ENCODE data around the gene LIN54.

Gene LIN54

DNA sequence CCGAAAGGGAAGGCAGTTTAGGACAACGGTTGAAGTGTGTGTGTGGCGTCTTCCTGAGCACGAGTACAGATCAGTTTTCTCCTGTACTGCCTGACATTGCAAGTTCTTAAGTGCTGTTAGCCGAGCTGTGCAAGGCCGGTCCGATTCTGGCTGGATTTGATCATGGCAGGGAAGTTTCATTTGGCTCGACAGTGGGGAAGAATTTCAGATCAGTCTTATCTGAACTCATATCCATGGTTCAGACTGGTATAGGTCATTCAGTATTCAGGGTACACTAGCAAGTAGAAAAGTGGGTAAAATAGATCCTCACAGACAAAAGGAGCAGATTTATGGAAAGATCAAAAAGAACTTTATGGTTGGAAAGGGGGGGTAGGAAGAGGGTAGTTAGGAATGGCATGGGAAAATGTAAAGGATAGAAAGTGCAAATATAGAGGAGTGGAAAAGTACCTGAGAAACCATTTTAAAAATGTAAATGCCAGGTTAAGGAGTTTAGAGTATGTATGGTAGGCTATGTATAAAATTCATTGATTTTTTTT lies 109.4 kb downstream of the LIN54 start:
- TF ChIP-seq, protein P1, sequence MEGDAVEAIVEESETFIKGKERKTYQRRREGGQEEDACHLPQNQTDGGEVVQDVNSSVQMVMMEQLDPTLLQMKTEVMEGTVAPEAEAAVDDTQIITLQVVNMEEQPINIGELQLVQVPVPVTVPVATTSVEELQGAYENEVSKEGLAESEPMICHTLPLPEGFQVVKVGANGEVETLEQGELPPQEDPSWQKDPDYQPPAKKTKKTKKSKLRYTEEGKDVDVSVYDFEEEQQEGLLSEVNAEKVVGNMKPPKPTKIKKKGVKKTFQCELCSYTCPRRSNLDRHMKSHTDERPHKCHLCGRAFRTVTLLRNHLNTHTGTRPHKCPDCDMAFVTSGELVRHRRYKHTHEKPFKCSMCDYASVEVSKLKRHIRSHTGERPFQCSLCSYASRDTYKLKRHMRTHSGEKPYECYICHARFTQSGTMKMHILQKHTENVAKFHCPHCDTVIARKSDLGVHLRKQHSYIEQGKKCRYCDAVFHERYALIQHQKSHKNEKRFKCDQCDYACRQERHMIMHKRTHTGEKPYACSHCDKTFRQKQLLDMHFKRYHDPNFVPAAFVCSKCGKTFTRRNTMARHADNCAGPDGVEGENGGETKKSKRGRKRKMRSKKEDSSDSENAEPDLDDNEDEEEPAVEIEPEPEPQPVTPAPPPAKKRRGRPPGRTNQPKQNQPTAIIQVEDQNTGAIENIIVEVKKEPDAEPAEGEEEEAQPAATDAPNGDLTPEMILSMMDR (IDR thresholded peaks at IDR 0.05; ENCODE audit: low read depth, low read length), result no peak
- no peak for DNase-seq (ENCODE audit: low read depth in 2 of 2)
- peak overlapping the region; percentile 70 to 74 for H3K4me3 ChIP-seq (replicated peaks in 1 of 2; ENCODE audit: low read depth in 2 of 2, low read length in 2 of 2)

DNA sequence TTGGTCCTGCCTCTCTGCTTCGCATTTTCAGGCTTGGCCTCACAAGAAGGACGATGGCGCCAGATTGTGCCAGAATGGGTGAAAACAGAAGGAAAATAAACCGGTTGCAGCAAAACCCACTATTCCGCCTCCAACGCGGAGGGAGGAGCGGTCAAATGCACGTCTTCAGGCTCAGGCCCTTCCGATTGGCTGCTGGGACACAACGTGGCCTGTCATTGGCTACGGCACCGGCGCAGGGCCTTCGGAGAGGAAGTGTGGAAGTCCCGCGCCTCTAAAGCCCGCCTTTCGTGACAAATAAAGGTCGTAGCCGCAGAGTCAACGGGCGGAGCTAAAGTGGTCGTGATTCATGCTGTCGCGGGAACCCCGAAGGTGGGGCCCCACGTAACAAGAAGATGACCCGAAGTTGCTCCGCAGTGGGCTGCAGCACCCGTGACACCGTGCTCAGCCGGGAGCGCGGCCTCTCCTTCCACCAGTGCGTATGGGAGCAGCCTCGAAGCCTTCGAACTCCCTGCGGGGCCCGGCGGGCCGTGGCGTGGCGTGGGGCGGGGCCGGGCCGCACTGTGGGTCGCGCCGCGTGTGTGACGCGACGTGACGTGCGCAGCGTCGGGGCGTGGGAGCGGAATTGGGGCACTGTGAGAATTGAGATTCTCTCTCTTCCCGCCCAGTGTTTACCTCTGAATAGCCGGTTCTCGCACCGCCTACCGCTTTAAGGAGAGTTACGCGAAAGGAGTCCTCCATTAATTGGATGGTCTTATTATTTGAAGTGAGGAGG lies 110.0 kb downstream of the LIN54 start, which contains the start of gene THAP9:
THAP9 (plus strand) TSS at position 325 of the 772 bp plus-strand sequence; CDS start at position 393, 68 bp downstream.
- H3K4me3 ChIP-seq (replicated peaks in 1 of 2; ENCODE audit: low read depth in 2 of 2, low read length in 2 of 2), result peak within 1 kb of the TSS; percentile 70 to 74
- peak; percentile 100 for DNase-seq (ENCODE audit: low read depth in 2 of 2)
- TF ChIP-seq, protein P1 (IDR thresholded peaks at IDR 0.05; ENCODE audit: low read depth, low read length), result no peak

DNA sequence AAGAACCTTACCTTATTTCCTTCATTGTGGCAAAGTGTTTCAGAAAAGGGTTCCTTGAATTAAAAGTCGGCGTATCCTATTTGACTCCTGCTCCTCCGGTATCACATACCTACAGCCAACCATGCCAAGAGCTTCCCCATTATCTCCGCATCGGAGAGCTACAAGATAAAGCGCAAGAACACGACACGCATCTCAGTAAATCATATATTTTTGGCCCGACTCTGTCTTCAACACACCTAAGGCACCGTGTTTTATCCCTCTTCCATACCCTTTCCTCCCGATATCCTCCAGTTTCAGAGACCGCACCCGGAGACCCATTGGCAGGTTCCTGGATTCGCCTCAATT lies 110.6 kb downstream of the LIN54 start:
- no peak for DNase-seq (ENCODE audit: low read depth in 2 of 2)
- H3K4me3 ChIP-seq (replicated peaks in 1 of 2; ENCODE audit: low read depth in 2 of 2, low read length in 2 of 2), result peak overlapping the region; percentile 70 to 73
- TF ChIP-seq, protein P1 (IDR thresholded peaks at IDR 0.05; ENCODE audit: low read depth, low read length), result no peak

DNA sequence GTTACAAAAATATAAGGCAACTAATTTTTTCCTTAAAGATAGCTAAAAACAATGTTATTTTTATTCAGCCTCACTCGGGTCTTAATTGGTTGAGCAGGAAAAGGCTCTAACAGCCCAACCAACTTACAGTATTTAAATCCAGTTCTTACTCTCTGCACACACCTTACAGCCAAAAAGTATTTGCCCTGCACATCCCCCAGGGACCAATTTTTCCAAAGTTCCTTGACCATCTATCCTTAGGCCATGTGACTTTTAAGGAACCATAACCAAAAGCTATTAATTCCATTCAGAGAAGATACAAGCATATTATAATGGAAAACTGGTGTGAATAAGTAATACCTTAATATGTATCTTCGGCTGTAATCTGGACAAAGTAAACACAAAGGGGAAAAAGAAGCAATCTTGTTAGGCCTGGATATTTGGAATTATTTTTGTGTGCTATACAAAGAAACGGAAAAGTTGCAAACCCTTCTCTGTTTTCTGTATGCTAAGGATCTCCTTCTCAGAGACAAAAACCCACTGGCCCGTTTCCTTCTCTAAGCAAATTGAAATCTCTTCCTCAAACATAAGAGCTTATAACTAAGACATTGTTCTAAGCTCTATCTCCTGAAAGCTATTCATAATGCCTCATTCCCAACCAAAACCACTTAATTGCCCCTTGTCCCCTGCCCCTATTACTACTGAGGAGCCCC lies 111.1 kb downstream of the LIN54 start:
- DNase-seq (ENCODE audit: low read depth in 2 of 2), result peak; percentile 28 to 33
- TF ChIP-seq, protein P1 (IDR thresholded peaks at IDR 0.05; ENCODE audit: low read depth, low read length), result no peak
- peak overlapping the region; percentile 70 to 73 for H3K4me3 ChIP-seq (replicated peaks in 1 of 2; ENCODE audit: low read depth in 2 of 2, low read length in 2 of 2)

DNA sequence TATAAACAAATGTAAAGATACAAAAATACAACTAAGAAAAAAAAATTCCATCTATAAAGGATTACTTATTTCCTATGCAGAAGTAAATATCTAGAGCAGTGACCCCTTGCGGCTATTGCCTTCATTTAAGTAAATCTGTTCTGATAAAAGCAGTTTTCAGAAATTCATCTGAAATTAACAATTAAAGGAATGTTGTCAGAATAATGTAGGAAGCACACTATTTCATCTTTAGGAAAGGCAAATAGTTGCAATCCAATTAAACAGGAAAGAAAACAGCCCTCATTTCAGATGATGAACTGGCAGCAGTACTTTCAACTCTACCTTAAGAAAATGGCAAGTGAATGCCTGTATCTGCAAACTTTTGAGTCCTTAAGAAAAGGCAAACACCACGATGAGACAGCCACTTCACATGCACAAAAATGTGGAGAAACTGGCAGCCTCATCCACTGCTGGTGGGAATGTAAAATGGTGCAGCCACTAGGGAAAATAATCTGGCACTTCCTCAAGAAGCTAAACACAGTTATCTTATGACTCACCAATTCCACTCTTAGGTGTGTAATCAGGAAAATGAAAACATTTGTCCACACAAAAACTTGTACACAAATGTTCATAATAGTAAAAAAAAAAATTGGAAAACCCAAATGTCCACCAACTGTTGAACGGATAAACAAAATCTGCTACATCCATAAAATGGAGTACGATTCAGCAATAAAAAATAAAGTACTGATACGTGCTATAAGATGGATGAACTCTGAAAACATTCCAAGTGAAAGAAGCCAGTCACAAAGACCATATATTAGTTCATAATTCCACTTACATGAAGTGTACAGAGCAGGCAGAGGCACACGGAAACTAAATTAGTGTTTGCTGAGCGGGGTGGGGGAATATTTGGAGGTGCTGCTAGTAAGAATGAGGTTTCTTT lies 112.0 kb downstream of the LIN54 start:
- peak overlapping the region; percentile 70 to 73 for H3K4me3 ChIP-seq (replicated peaks in 1 of 2; ENCODE audit: low read depth in 2 of 2, low read length in 2 of 2)
- TF ChIP-seq, protein P1 (IDR thresholded peaks at IDR 0.05; ENCODE audit: low read depth, low read length), result peak; percentile 22
- peak; percentile 93 to 95 for DNase-seq (ENCODE audit: low read depth in 2 of 2)

DNA sequence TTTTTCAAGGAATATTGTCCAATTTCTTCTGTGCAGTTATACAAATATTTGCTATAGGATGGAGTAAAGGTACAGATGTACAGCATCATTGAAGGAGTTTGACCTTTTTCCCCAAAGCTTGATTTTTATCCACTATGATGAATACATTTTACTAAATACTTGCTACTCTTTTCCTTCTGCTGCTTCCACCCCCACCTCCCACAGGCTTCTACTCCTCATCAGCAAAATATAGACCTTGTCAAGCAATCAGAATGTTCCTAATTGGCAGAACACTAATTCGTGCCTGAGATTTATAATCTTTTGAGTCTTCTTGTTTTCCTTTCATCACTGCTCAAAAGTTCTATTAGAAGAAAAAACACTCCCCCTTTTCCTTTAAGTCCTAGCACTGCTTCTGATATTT lies 113.9 kb downstream of the LIN54 start:
- H3K4me3 ChIP-seq (replicated peaks in 1 of 2; ENCODE audit: low read depth in 2 of 2, low read length in 2 of 2), result no peak overlapping the region
- DNase-seq (ENCODE audit: low read depth in 2 of 2), result no peak
- TF ChIP-seq, protein P1 (IDR thresholded peaks at IDR 0.05; ENCODE audit: low read depth, low read length), result no peak

All from cardiac fibroblast (primary cell).